Kidney glomerular epithelial cell (primary cell): Measurements from ENCODE around the gene SMIM36.
"Not testable (repeated sequence)": the region's sequence is repeated elsewhere in the genome, so short reads cannot be mapped to it uniquely, and the experiment has no call there.

Source experiments
- DNase-seq: peaks from one replicate; lab custom pipeline; 2025; lab: John Stamatoyannopoulos, UW

SMIM36 gene

GRCh38 chr17:55501626-55502025 lies 9.6 kb downstream of the SMIM36 start:
- DNase-seq: not testable (repeated sequence)

GRCh38 chr17:55500103-55500502 lies 11.1 kb downstream of the SMIM36 start:
- no peak for DNase-seq

- peak; percentile 22 for DNase-seq
Observed at GRCh38 chr17:55496094-55496881, 15.0 kb downstream of the SMIM36 start.

GRCh38 chr17:55495239-55495638 lies 16.0 kb downstream of the SMIM36 start:
- peak; percentile 56 for DNase-seq

- DNase-seq: no peak
Observed at GRCh38 chr17:55492781-55493341, 18.4 kb downstream of the SMIM36 start.

GRCh38 chr17:55490376-55490775 lies 20.9 kb downstream of the SMIM36 start:
- no peak for DNase-seq

GRCh38 chr17:55487695-55488432 lies 23.4 kb downstream of the SMIM36 start:
- DNase-seq: no peak

GRCh38 chr17:55484575-55484974 lies 26.7 kb downstream of the SMIM36 start:
- DNase-seq: no peak

GRCh38 chr17:55482591-55483389 lies 28.5 kb downstream of the SMIM36 start:
- DNase-seq: no peak

- DNase-seq: no peak
Observed at GRCh38 chr17:55480631-55481315, 30.5 kb downstream of the SMIM36 start.

- DNase-seq: no peak
Observed at GRCh38 chr17:55479903-55480302, 31.3 kb downstream of the SMIM36 start.

GRCh38 chr17:55478971-55479370 lies 32.3 kb downstream of the SMIM36 start:
- DNase-seq: no peak

- no peak for DNase-seq
Observed at GRCh38 chr17:55466671-55467070, 44.6 kb downstream of the SMIM36 start.

- not testable (repeated sequence) for DNase-seq
Observed at GRCh38 chr17:55465771-55466170, 45.5 kb downstream of the SMIM36 start.

- DNase-seq: no peak
Observed at GRCh38 chr17:55463600-55463999, 47.7 kb downstream of the SMIM36 start.

GRCh38 chr17:55462711-55463110 lies 48.5 kb downstream of the SMIM36 start:
- DNase-seq: no peak

- DNase-seq: no peak
Observed at GRCh38 chr17:55462234-55462633, 49.0 kb downstream of the SMIM36 start.

- peak; percentile 39 for DNase-seq
Observed at GRCh38 chr17:55458978-55459377, 52.3 kb downstream of the SMIM36 start.

GRCh38 chr17:55458287-55458900 lies 52.9 kb downstream of the SMIM36 start:
- no peak for DNase-seq

GRCh38 chr17:55456307-55457240 lies 54.7 kb downstream of the SMIM36 start:
- DNase-seq: no peak
